K562 (cell line): ENCODE results near the gene AP3S1. TPM values are rescaled to one million over a fixed set of nuclear protein-coding genes. Genes with fewer than 3 reads are reported as not detected.

Source experiments
- ATAC-seq: fragments of 200-7000 bp; cut with Tn5 transposase; 3 replicates; pipeline ENCODE4 v1.9.1; 2020; ENCODE audit warnings: moderate library complexity
- BruUV-seq: library from RNA; stranded (reverse); fragments of 400-500 nt; replicated peaks from 2 replicates; lab custom pipeline; 2021; lab: Mats Ljungman, UMichigan
- CTCF ChIA-PET: fragments of 300-600 bp; formaldehyde crosslinking; extraction: SDS; loops from one replicate; lab custom pipeline; 2021; ENCODE audit warnings: low intra/inter-chr PET ratio; lab: Yijun Ruan, JAX
- POLR2A ChIA-PET: fragments of 300-600, 350-650 bp; sonication (Branson Sonifier 250); formaldehyde crosslinking; extraction: SDS; loops from one replicate; lab custom pipeline; 2021; ENCODE audit warnings: antibody characterized with exemption, inconsistent platforms; lab: Yijun Ruan, JAX
- DNase-seq, 4 experiments: peaks; one replicate each; pipeline versions ENCODE4 v3.0.0 to v3.0.0-alpha.2; 2011 to 2018; ENCODE audit warnings: low spot score in 3 of 4, mixed read lengths in 3 of 4; ENCODE audit errors: extremely low read depth in 1 of 4
- FAIRE-seq: peaks from 2 replicates; lab custom pipeline; 2011; peaks lifted over from hg19 to GRCh38; lab: Jason Lieb, UNC
- H2AFZ ChIP-seq: 2 replicates; pipeline ENCODE4 v1.6.0; 2011; ENCODE audit warnings: low read depth, low read length, control low read depth, inconsistent platforms
- H3K27ac ChIP-seq: fragments of 200-600 bp; 3 replicates; pipeline ENCODE4 v1.8.0; 2011; ENCODE audit warnings: low read depth, mild to moderate bottlenecking, control low read depth, inconsistent platforms, low read length, moderate library complexity, mixed read lengths; ENCODE audit errors: extremely low read depth
- H3K27me3 ChIP-seq, 2 experiments: fragments of 300-600 bp in 1 of 2; 2 replicates in 1 of 2; 3 replicates in 1 of 2; pipeline versions ENCODE4 v1.6.0 to v1.8.0; 2011; ENCODE audit warnings: inconsistent platforms in 2 of 2, low read length in 2 of 2, mild to moderate bottlenecking in 1 of 2, mixed read lengths in 1 of 2, moderate library complexity in 1 of 2; ENCODE audit not compliant: control insufficient read depth in 2 of 2, insufficient read depth in 2 of 2
- H3K36me3 ChIP-seq: fragments of 300-600 bp; 3 replicates; pipeline ENCODE4 v1.8.0; 2011; ENCODE audit warnings: mild to moderate bottlenecking, low read length, inconsistent platforms; ENCODE audit not compliant: control insufficient read depth, insufficient read depth
- H3K4me1 ChIP-seq, 2 experiments: fragments of 200-600 bp in 1 of 2; replicated peaks in 1 of 2; 2 replicates in 1 of 2; 3 replicates in 1 of 2; pipeline versions ENCODE4 v1.5.1 to v1.8.0; 2011; ENCODE audit warnings: inconsistent platforms in 2 of 2, low read length in 2 of 2, mild to moderate bottlenecking in 1 of 2, mixed read lengths in 1 of 2, moderate library complexity in 1 of 2; ENCODE audit not compliant: control insufficient read depth in 2 of 2, insufficient read depth in 2 of 2
- H3K4me2 ChIP-seq: 2 replicates; pipeline ENCODE4 v1.6.1; 2011; ENCODE audit warnings: low read length, control low read depth, inconsistent platforms, mixed read lengths; ENCODE audit not compliant: insufficient read depth
- H3K4me3 ChIP-seq: fragments of 200-600 bp; sonication (generic), shearing (Covaris generic); 2 replicates; pipeline ENCODE4 v1.5.1; 2016; ENCODE audit warnings: control low read depth, inconsistent platforms
- H3K79me2 ChIP-seq: fragments of 200-600 bp; 3 replicates; pipeline ENCODE4 v1.8.0; 2011; ENCODE audit warnings: low read length, inconsistent platforms; ENCODE audit not compliant: control insufficient read depth, insufficient read depth
- H3K9ac ChIP-seq, 2 experiments: 2 replicates each; pipeline versions ENCODE4 v1.6.0 to v1.6.1; 2011; ENCODE audit warnings: low read depth in 2 of 2, low read length in 2 of 2, control low read depth in 1 of 2, inconsistent platforms in 1 of 2, mild to moderate bottlenecking in 1 of 2, mixed read lengths in 1 of 2; ENCODE audit not compliant: insufficient read depth in 1 of 2
- H3K9me1 ChIP-seq: one replicate; pipeline ENCODE4 v1.6.0; 2011; ENCODE audit warnings: inconsistent platforms, mild to moderate bottlenecking, low read length, moderate library complexity; ENCODE audit not compliant: control insufficient read depth, insufficient read depth
- H3K9me3 ChIP-seq: replicated peaks from 2 replicates; pipeline ENCODE4 v1.5.1; 2011; ENCODE audit warnings: low read depth, low read length, inconsistent platforms; ENCODE audit not compliant: control insufficient read depth, insufficient read depth
- H4K20me1 ChIP-seq: replicated peaks from 2 replicates; pipeline ENCODE4 v1.6.1; 2011; ENCODE audit warnings: low read length, inconsistent platforms, mixed read lengths; ENCODE audit not compliant: control insufficient read depth, insufficient read depth
- CBX5 ChIP-seq: IDR thresholded peaks from 2 replicates; pipeline ENCODE4 v1.6.1; 2014; ENCODE audit warnings: low read depth, borderline replicate concordance
- GTF2E2 ChIP-seq: fragments of 200-800 bp; sonication (Bioruptor generic); IDR thresholded peaks from 2 replicates; pipeline ENCODE4 v1.6.1; 2016; ENCODE audit warnings: missing genetic modification characterization, missing compliant biosample characterization
- PCBP2 ChIP-seq: fragments of 200-400 bp; formaldehyde crosslinking; IDR thresholded peaks from 2 replicates; pipeline ENCODE4 v1.6.1; 2018; ENCODE audit warnings: low read length, low read depth, mild to moderate bottlenecking, moderate library complexity; ENCODE audit not compliant: poor library complexity, severe bottlenecking
- RFX7 ChIP-seq: fragments of 250-450 bp; sonication (Bioruptor Pico); IDR thresholded peaks from 2 replicates; pipeline ENCODE4 v1.5.1; 2021; ENCODE audit warnings: mild to moderate bottlenecking
- TEAD2 ChIP-seq: fragments of 450-650 bp; IDR thresholded peaks from 2 replicates; pipeline ENCODE4 v1.6.1; 2016; ENCODE audit warnings: missing genetic modification characterization, control low read depth, missing compliant biosample characterization
- ZZZ3 ChIP-seq: fragments of 450-650 bp; IDR thresholded peaks from 2 replicates; pipeline ENCODE4 v1.6.1; 2016; ENCODE audit warnings: antibody characterized with exemption, mild to moderate bottlenecking, moderate library complexity
- WGBS: fragments of 100-300 bp; shearing (Covaris generic); methylation state at CpG from one replicate; pipeline ENCODE4 v1.1.6; 2016; ENCODE audit warnings: low coverage, mixed read lengths; ENCODE audit not compliant: insufficient coverage; ENCODE audit errors: missing lambda C conversion rate; 5-methylcytosine and 5-hydroxymethylcytosine counted together
- in situ Hi-C: fragments of 300-500 bp; cut with MboI; formaldehyde crosslinking; loops from 4 replicates; pipeline ENCODE4 v1.15.0; 2018; ENCODE audit warnings: inconsistent platforms, mixed read lengths
- intact Hi-C: fragments of 100-400 bp; cut with micrococcal nuclease; formaldehyde crosslinking; loops from 2 replicates; pipeline ENCODE4 v1.14.2; 2022
- polyA plus RNA-seq, 8 experiments: library from polyadenylated mRNA; depleted of rRNA in 4 of 8; stranded (reverse) in 5 of 8; unstranded in 3 of 8; fragments of >200 nt; fragmentation: Nextera tagmentation in 2 of 8; fragmentation: Illumina TruSeq in 1 of 8; extraction: Ambion mirVana in 2 of 8; extraction: Trizol in 1 of 8; gene quantifications; 2 replicates each; pipeline versions ENCODE4 v1.2.1 to v1.2.3, GENCODE V29; 2011 to 2014; ENCODE audit warnings: inconsistent platforms in 1 of 8, missing spikeins in 1 of 8
- total RNA-seq, 7 experiments: library from RNA; depleted of rRNA in 6 of 7; stranded (reverse); fragments of >200 nt in 6 of 7; fragmentation: Illumina TruSeq in 2 of 7; extraction: Trizol in 2 of 7; gene quantifications; 2 replicates each; pipeline versions ENCODE4 v1.2.1 to v1.2.3, GENCODE V29; 2011 to 2021; ENCODE audit warnings: low replicate concordance in 1 of 7
- TF ChIP-seq, protein P1 (sequence below): sonication (generic); formaldehyde crosslinking; IDR thresholded peaks from 2 replicates; pipeline ENCODE4 v1.8.1; 2022; ENCODE audit warnings: missing genetic modification reagents

The AP3S1 gene
- total and polyA plus RNA-seq, 9 of the 15 experiments (the other 6 are each of a cell fraction or from before 2014, with no cell fraction given), result 46.1 to 106 (median 67.3) TPM

- no peaks in the 10 kb centered on the region for H3K9me1 ChIP-seq
- H3K4me3 ChIP-seq, result no peak overlapping the region
- CTCF ChIA-PET, result no interaction called here
- in situ Hi-C loops (no loop called here), intact Hi-C loops (no loop called here)
- peaks cover 8% of the 10 kb centered on the region; the same call in 2 of the 3 replicates for H3K36me3 ChIP-seq
- FAIRE-seq (peak; percentile 35), ATAC-seq (no peak), DNase-seq (no peak)
- no peak for TF ChIP-seq PCBP2
- no peak for TF ChIP-seq CBX5
- no peak for TF ChIP-seq TEAD2 (tag)
- no peak for TF ChIP-seq GTF2E2 (tag)
- POLR2A ChIA-PET, result no interaction called here
- no TSS peak for BruUV-seq
- no peak overlapping the region for H3K27ac ChIP-seq
- no peak overlapping the region for H3K4me2 ChIP-seq
- H3K79me2 ChIP-seq, result no peaks in the 10 kb centered on the region
- H3K27me3 ChIP-seq, result no peaks in the 10 kb centered on the region
- H3K4me1 ChIP-seq, result no peaks in the 10 kb centered on the region
- no peak overlapping the region for H3K9ac ChIP-seq
- H4K20me1 ChIP-seq, result no peaks in the 10 kb centered on the region
- H3K9me3 ChIP-seq, result no peaks in the 10 kb centered on the region
- WGBS, result 43% methylated on average over 1 of the region's 1 CpG
- no peak overlapping the region for H2AFZ ChIP-seq
Observed at GRCh38 chr5:115873392-115873791, 31.7 kb downstream of the AP3S1 start.

- DNase-seq (no peak), ATAC-seq (no peak), FAIRE-seq (no peak)
- H3K36me3 ChIP-seq, result peaks cover 8% of the 10 kb centered on the region; the same call in 2 of the 3 replicates
- H3K9me1 ChIP-seq, result no peaks in the 10 kb centered on the region
- 60% methylated on average over 2 of the region's 2 CpGs for WGBS
- H2AFZ ChIP-seq, result no peak overlapping the region
- no peaks in the 10 kb centered on the region for H3K27me3 ChIP-seq
- no peaks in the 10 kb centered on the region for H3K4me1 ChIP-seq
- no peak overlapping the region for H3K9ac ChIP-seq
- BruUV-seq, result no TSS peak
- no peaks in the 10 kb centered on the region for H4K20me1 ChIP-seq
- ChIA-PET CTCF (no interaction called here), POLR2A (no interaction called here)
- no peak overlapping the region for H3K27ac ChIP-seq
- H3K4me2 ChIP-seq, result no peak overlapping the region
- no peaks in the 10 kb centered on the region for H3K9me3 ChIP-seq
- no peak overlapping the region for H3K4me3 ChIP-seq
- no peaks in the 10 kb centered on the region for H3K79me2 ChIP-seq
- in situ Hi-C loops (no loop called here), intact Hi-C loops (no loop called here)
- TF ChIP-seq ZZZ3, result no peak
- TF ChIP-seq RFX7 (CRISPR knock-in tag), result no peak
- TF ChIP-seq, protein P1, sequence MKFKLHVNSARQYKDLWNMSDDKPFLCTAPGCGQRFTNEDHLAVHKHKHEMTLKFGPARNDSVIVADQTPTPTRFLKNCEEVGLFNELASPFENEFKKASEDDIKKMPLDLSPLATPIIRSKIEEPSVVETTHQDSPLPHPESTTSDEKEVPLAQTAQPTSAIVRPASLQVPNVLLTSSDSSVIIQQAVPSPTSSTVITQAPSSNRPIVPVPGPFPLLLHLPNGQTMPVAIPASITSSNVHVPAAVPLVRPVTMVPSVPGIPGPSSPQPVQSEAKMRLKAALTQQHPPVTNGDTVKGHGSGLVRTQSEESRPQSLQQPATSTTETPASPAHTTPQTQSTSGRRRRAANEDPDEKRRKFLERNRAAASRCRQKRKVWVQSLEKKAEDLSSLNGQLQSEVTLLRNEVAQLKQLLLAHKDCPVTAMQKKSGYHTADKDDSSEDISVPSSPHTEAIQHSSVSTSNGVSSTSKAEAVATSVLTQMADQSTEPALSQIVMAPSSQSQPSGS (CRISPR knock-in tag), result no peak
Observed at GRCh38 chr5:115875447-115875846, 33.7 kb downstream of the AP3S1 start.
